PC-3 (cell line): ENCODE measurements around the gene NUCB1. TPM values are rescaled to one million over a fixed set of nuclear protein-coding genes. Genes with fewer than 3 reads are reported as not detected.

Experiments
- ATAC-seq: fragments of 200-7000 bp; cut with Tn5 transposase; 2 replicates; pipeline ENCODE4 v1.9.1; 2020; ENCODE audit warnings: mild to moderate bottlenecking, moderate library complexity
- BruUV-seq: library from RNA; stranded (reverse); fragments of 400-500 nt; replicated peaks from 2 replicates; lab custom pipeline; 2021; lab: Mats Ljungman, UMichigan
- CTCF ChIA-PET: fragments of 300-600 bp; sonication (Branson Sonifier 250); formaldehyde crosslinking; loops from one replicate; lab custom pipeline; 2022; ENCODE audit warnings: antibody characterized with exemption; lab: Charles Lee
- POLR2A ChIA-PET: fragments of 300-600 bp; sonication (Branson Sonifier 250); formaldehyde crosslinking; loops from one replicate; lab custom pipeline; 2022; ENCODE audit warnings: antibody characterized with exemption; ENCODE audit not compliant: unreplicated experiment; lab: Charles Lee
- DNase-seq: peaks from one replicate; pipeline ENCODE4 v3.0.0-alpha.2; 2015
- H2AFZ ChIP-seq: fragments of 300-600 bp; sonication (generic); 2 replicates; pipeline ENCODE4 v1.6.0; 2016; ENCODE audit warnings: antibody characterized with exemption, low read length
- H3F3A ChIP-seq: fragments of 300-600 bp; sonication (generic); one replicate; pipeline ENCODE4 v1.6.0; 2017; ENCODE audit warnings: antibody characterized with exemption, low read length, control low read depth, mild to moderate bottlenecking; ENCODE audit not compliant: unreplicated experiment
- H3K27ac ChIP-seq: fragments of 300-600 bp; sonication (generic); 2 replicates; pipeline ENCODE4 v1.5.1; 2016; ENCODE audit warnings: mild to moderate bottlenecking, low read length
- H3K27me3 ChIP-seq: fragments of 300-600 bp; sonication (generic); 2 replicates; pipeline ENCODE4 v1.6.1; 2016; ENCODE audit warnings: low read length, mixed read lengths
- H3K36me3 ChIP-seq: fragments of 300-600 bp; sonication (generic); 2 replicates; pipeline ENCODE4 v1.6.1; 2016; ENCODE audit warnings: low read depth, mixed run types, low read length, mixed read lengths
- H3K4me1 ChIP-seq: fragments of 300-600 bp; sonication (generic); 2 replicates; pipeline ENCODE4 v1.5.1; 2016; ENCODE audit warnings: low read length; ENCODE audit not compliant: insufficient read depth
- H3K4me2 ChIP-seq: fragments of 300-600 bp; sonication (generic); 2 replicates; pipeline ENCODE4 v1.6.0; 2016; ENCODE audit warnings: low read length
- H3K4me3 ChIP-seq: fragments of 300-600 bp; sonication (generic); 2 replicates; pipeline ENCODE4 v1.5.1; 2016; ENCODE audit warnings: mild to moderate bottlenecking, low read length, mixed read lengths
- H3K79me2 ChIP-seq: fragments of 300-600 bp; sonication (generic); 2 replicates; pipeline ENCODE4 v1.6.1; 2017; ENCODE audit warnings: low read length, mixed read lengths
- H3K9ac ChIP-seq: fragments of 300-600 bp; sonication (generic); 2 replicates; pipeline ENCODE4 v1.6.0; 2016; ENCODE audit warnings: mild to moderate bottlenecking, low read length
- H3K9me2 ChIP-seq: fragments of 300-600 bp; sonication (generic); replicated peaks from 2 replicates; pipeline ENCODE4 v1.6.1; 2016; ENCODE audit warnings: mixed run types, low read length, mixed read lengths
- H3K9me3 ChIP-seq: fragments of 300-600 bp; sonication (generic); 2 replicates; pipeline ENCODE4 v1.6.1; 2016; ENCODE audit warnings: low read length, mixed read lengths
- H4K20me1 ChIP-seq: fragments of 300-600 bp; sonication (generic); 2 replicates; pipeline ENCODE4 v1.6.1; 2016; ENCODE audit warnings: low read length, mixed read lengths
- EZH2 ChIP-seq: fragments of 300-600 bp; sonication (generic); IDR thresholded peaks from one replicate; pipeline ENCODE4 v1.6.1; 2017; ENCODE audit warnings: antibody characterized with exemption, mild to moderate bottlenecking, low read length; ENCODE audit not compliant: unreplicated experiment
- EZH2phosphoT487 ChIP-seq: fragments of 300-600 bp; sonication (generic); IDR thresholded peaks from 2 replicates; pipeline ENCODE4 v1.6.1; 2018; ENCODE audit warnings: mild to moderate bottlenecking, antibody characterized with exemption, low read length, borderline replicate concordance
- intact Hi-C: fragments of 100-400 bp; cut with micrococcal nuclease; formaldehyde crosslinking; loops from 2 replicates; pipeline ENCODE4 v1.9.0; 2023
- total RNA-seq: library from RNA; depleted of rRNA; stranded (reverse); fragments of >200 nt; gene quantifications from 2 replicates; pipeline ENCODE4 v1.2.3, GENCODE V29; 2014
- TF ChIP-seq, protein P1 (sequence below): fragments of 300-600 bp; sonication (generic); conservative IDR thresholded peaks from 2 replicates; pipeline ENCODE4 v1.5.1; 2017; ENCODE audit warnings: antibody characterized with exemption, low read depth, mild to moderate bottlenecking, low read length

The NUCB1 gene
- total RNA-seq, 1 experiment from 2014 or later, result 137 TPM

GRCh38 chr19:48920949-48921348, 20.8 kb downstream of the NUCB1 start:
- H3K9me2 ChIP-seq, result no peaks in the 10 kb centered on the region
- DNase-seq (no peak), ATAC-seq (no peak)
- H3K27ac ChIP-seq, result no peak overlapping the region
- H3K4me1 ChIP-seq, result peaks cover 11% of the 10 kb centered on the region
- no peaks in the 10 kb centered on the region for H3K36me3 ChIP-seq
- H3F3A ChIP-seq, result no peaks in the 10 kb centered on the region
- H3K9ac ChIP-seq, result no peak overlapping the region
- ChIA-PET POLR2A (no interaction called here), CTCF (no interaction called here)
- H3K27me3 ChIP-seq, result no peaks in the 10 kb centered on the region
- H2AFZ ChIP-seq, result no peak overlapping the region
- no peak overlapping the region for H3K4me2 ChIP-seq
- no peaks in the 10 kb centered on the region for H3K79me2 ChIP-seq
- intact Hi-C loops, result no loop called here
- H4K20me1 ChIP-seq, result no peaks in the 10 kb centered on the region
- H3K9me3 ChIP-seq, result no peaks in the 10 kb centered on the region
- H3K4me3 ChIP-seq, result no peak overlapping the region
- TF ChIP-seq, protein P1, sequence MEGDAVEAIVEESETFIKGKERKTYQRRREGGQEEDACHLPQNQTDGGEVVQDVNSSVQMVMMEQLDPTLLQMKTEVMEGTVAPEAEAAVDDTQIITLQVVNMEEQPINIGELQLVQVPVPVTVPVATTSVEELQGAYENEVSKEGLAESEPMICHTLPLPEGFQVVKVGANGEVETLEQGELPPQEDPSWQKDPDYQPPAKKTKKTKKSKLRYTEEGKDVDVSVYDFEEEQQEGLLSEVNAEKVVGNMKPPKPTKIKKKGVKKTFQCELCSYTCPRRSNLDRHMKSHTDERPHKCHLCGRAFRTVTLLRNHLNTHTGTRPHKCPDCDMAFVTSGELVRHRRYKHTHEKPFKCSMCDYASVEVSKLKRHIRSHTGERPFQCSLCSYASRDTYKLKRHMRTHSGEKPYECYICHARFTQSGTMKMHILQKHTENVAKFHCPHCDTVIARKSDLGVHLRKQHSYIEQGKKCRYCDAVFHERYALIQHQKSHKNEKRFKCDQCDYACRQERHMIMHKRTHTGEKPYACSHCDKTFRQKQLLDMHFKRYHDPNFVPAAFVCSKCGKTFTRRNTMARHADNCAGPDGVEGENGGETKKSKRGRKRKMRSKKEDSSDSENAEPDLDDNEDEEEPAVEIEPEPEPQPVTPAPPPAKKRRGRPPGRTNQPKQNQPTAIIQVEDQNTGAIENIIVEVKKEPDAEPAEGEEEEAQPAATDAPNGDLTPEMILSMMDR, result no peak
- TF ChIP-seq EZH2 (no peak), EZH2phosphoT487 (no peak)
- no TSS peak for BruUV-seq

DNA sequence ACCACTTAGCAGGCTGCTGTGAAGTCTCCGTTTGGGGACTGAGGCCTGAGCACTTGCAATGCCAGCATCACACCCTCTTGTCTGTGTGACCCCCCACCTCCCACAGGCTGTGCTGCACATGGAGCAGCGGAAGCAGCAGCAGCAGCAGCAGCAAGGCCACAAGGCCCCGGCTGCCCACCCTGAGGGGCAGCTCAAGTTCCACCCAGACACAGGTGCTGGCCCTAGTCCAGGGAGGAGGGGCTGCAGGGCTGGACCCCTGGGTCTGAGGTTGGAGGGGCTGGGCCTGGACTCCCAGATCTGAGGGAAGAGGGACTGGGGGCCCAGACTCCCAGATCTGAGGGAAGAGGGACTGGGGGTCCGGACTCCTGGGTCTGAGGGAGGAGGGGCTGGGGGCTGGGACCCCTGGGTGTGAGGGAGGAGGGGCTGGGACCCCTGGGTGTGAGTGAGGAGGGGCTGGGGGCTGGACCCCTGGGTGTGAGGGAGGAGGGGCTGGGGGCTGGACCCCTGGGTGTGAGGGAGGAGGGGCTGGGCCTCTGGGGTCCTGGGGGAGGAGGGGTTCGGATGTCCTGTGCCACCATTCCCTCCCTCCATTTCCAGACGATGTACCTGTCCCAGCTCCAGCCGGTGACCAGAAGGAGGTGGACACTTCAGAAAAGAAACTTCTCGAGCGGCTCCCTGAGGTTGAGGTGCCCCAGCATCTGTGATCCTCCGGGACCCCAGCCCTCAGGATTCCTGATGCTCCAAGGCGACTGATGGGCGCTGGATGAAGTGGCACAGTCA, 21.8 kb downstream of the NUCB1 start:
- no peak for TF ChIP-seq EZH2
- TF ChIP-seq, protein P1, result no peak
- CTCF ChIA-PET, result no interaction called here
- H4K20me1 ChIP-seq, result no peaks in the 10 kb centered on the region
- no peak overlapping the region for H3K4me3 ChIP-seq
- H3K4me1 ChIP-seq, result peaks cover 21% of the 10 kb centered on the region
- no peak overlapping the region for H3K27ac ChIP-seq
- H3K9ac ChIP-seq, result no peak overlapping the region
- ATAC-seq, result no peak
- no peaks in the 10 kb centered on the region for H3K36me3 ChIP-seq
- H3K27me3 ChIP-seq, result no peaks in the 10 kb centered on the region
- POLR2A ChIA-PET, result no interaction called here
- no TSS peak for BruUV-seq
- no peaks in the 10 kb centered on the region for H3K79me2 ChIP-seq
- intact Hi-C loops, result no loop called here
- H3F3A ChIP-seq, result no peaks in the 10 kb centered on the region
- no peaks in the 10 kb centered on the region for H3K9me3 ChIP-seq
- no peak overlapping the region for H2AFZ ChIP-seq
- DNase-seq, result no peak
- H3K4me2 ChIP-seq, result no peak overlapping the region
- no peaks in the 10 kb centered on the region for H3K9me2 ChIP-seq
